Activated T-helper 1 cell treated with anti-CD3 and anti-CD28 coated beads, Interleukin-12 subunit alpha, Interleukin-12 subunit beta, Interleukin-2, Interleukin-4 antibody, amounts not matched to agents 30 ng/mL and 10 ng/mL and 1 ng/mL, durations not matched to agents 14 hours and 24 hours and 36 hours (primary cell): Measurements from ENCODE around the gene ASPM. TPM values are rescaled to one million over a fixed set of nuclear protein-coding genes. Genes with fewer than 3 reads are reported as not detected.

Experiments
- DNase-seq: peaks from one replicate; pipeline ENCODE4 v3.0.0; 2021; ENCODE audit warnings: low spot score
- H3K27ac Mint-ChIP-seq: one replicate; pipeline ENCODE4 v1.8.0; 2021; ENCODE audit warnings: mild to moderate bottlenecking, mixed read lengths
- H3K27me3 Mint-ChIP-seq: one replicate; pipeline ENCODE4 v1.8.0; 2022; ENCODE audit warnings: mild to moderate bottlenecking, moderate library complexity, mixed read lengths; ENCODE audit not compliant: insufficient read depth
- H3K36me3 Mint-ChIP-seq: one replicate; pipeline ENCODE4 v1.8.0; 2021; ENCODE audit warnings: low read depth, mixed read lengths
- H3K4me1 Mint-ChIP-seq: one replicate; pipeline ENCODE4 v1.8.0; 2021; ENCODE audit warnings: low read depth, mixed read lengths
- H3K4me3 Mint-ChIP-seq: one replicate; pipeline ENCODE4 v1.8.0; 2021; ENCODE audit warnings: mild to moderate bottlenecking, moderate library complexity, mixed read lengths
- H3K9me3 Mint-ChIP-seq: one replicate; pipeline ENCODE4 v1.8.0; 2021; ENCODE audit warnings: mixed read lengths
- intact Hi-C: fragments of 100-400 bp; cut with micrococcal nuclease; formaldehyde crosslinking; loops from one replicate; pipeline ENCODE4 v1.15.1; 2024
- total RNA-seq: library from RNA; stranded (reverse); gene quantifications from 2 replicates; pipeline ENCODE4 v1.2.3, GENCODE V29; 2022

The ASPM gene
- total RNA-seq, 1 donor from 2014 or later, result 26.8 TPM

- Mint-ChIP-seq H3K36me3 (peaks cover 36% of the 10 kb centered on the region), H3K9me3 (no peaks in the 10 kb centered on the region), H3K27me3 (no peaks in the 10 kb centered on the region), H3K27ac (no peak overlapping the region), H3K4me1 (peaks cover 58% of the 10 kb centered on the region), H3K4me3 (no peak overlapping the region)
- DNase-seq, result no peak
- intact Hi-C loops, result no loop called here
These were observed 7.3 kb downstream of the ASPM start for GRCh38 chr1:197139169-197139568.

GRCh38 chr1:197137322-197137721, 9.1 kb downstream of the ASPM start:
- intact Hi-C loops, result no loop called here

GRCh38 chr1:197130677-197131304, 15.7 kb downstream of the ASPM start:
- intact Hi-C loops, result loop anchor here (5.0 kb wide), 1 partner anchor 38 kb away; no protein-coding TSS in a partner anchor
- Mint-ChIP-seq H3K4me3 (no peak overlapping the region), H3K36me3 (peaks cover 26% of the 10 kb centered on the region), H3K4me1 (peaks cover 19% of the 10 kb centered on the region), H3K9me3 (no peaks in the 10 kb centered on the region), H3K27me3 (no peaks in the 10 kb centered on the region), H3K27ac (no peak overlapping the region)
- DNase-seq, result no peak

More at GRCh38 chr1:197137322-197137721, 9.1 kb downstream of the ASPM start:
- peaks cover 52% of the 10 kb centered on the region for H3K4me1 Mint-ChIP-seq
- no peaks in the 10 kb centered on the region for H3K27me3 Mint-ChIP-seq
- H3K4me3 Mint-ChIP-seq, result no peak overlapping the region
- H3K27ac Mint-ChIP-seq, result no peak overlapping the region
- no peaks in the 10 kb centered on the region for H3K9me3 Mint-ChIP-seq
- no peak for DNase-seq
- H3K36me3 Mint-ChIP-seq, result peaks cover 31% of the 10 kb centered on the region

- H3K36me3 Mint-ChIP-seq, result peaks cover 31% of the 10 kb centered on the region
- intact Hi-C loops, result loop anchor here (5.0 kb wide), 1 partner anchor 37 kb away; no protein-coding TSS in a partner anchor
- no peaks in the 10 kb centered on the region for H3K27me3 Mint-ChIP-seq
- H3K9me3 Mint-ChIP-seq, result no peaks in the 10 kb centered on the region
- H3K27ac Mint-ChIP-seq, result no peak overlapping the region
- H3K4me3 Mint-ChIP-seq, result no peak overlapping the region
- H3K4me1 Mint-ChIP-seq, result peaks cover 16% of the 10 kb centered on the region
- DNase-seq, result no peak
These were observed 16.8 kb downstream of the ASPM start for GRCh38 chr1:197129698-197130097.

GRCh38 chr1:197127246-197127912, 19.1 kb downstream of the ASPM start:
- no peak for DNase-seq
- Mint-ChIP-seq H3K27ac (no peak overlapping the region), H3K9me3 (no peaks in the 10 kb centered on the region), H3K4me1 (peaks cover 6% of the 10 kb centered on the region), H3K36me3 (peaks cover 28% of the 10 kb centered on the region), H3K27me3 (no peaks in the 10 kb centered on the region), H3K4me3 (no peak overlapping the region)
- intact Hi-C loops, result no loop called here

GRCh38 chr1:197126691-197127090, 19.8 kb downstream of the ASPM start:
- Mint-ChIP-seq H3K9me3 (no peaks in the 10 kb centered on the region), H3K36me3 (peaks cover 35% of the 10 kb centered on the region), H3K27ac (no peak overlapping the region), H3K27me3 (no peaks in the 10 kb centered on the region), H3K4me3 (no peak overlapping the region), H3K4me1 (peaks cover 6% of the 10 kb centered on the region)
- intact Hi-C loops, result no loop called here
- no peak for DNase-seq

GRCh38 chr1:197124376-197124775, 22.1 kb downstream of the ASPM start:
- Mint-ChIP-seq H3K36me3 (peaks cover 35% of the 10 kb centered on the region), H3K27me3 (no peaks in the 10 kb centered on the region), H3K9me3 (no peaks in the 10 kb centered on the region), H3K4me3 (no peak overlapping the region), H3K27ac (no peak overlapping the region), H3K4me1 (peaks cover 8% of the 10 kb centered on the region)
- no peak for DNase-seq
- intact Hi-C loops, result no loop called here

GRCh38 chr1:197116156-197116555, 30.3 kb downstream of the ASPM start:
- Mint-ChIP-seq H3K9me3 (no peaks in the 10 kb centered on the region), H3K36me3 (peaks cover 48% of the 10 kb centered on the region)
- intact Hi-C loops, result no loop called here

GRCh38 chr1:197106869-197107268, 39.6 kb downstream of the ASPM start:
- intact Hi-C loops, result no loop called here
- no peak overlapping the region for H3K27ac Mint-ChIP-seq

More at GRCh38 chr1:197116156-197116555, 30.3 kb downstream of the ASPM start:
- Mint-ChIP-seq H3K27ac (no peak overlapping the region), H3K4me1 (peaks cover 5% of the 10 kb centered on the region), H3K4me3 (no peak overlapping the region), H3K27me3 (no peaks in the 10 kb centered on the region)
- DNase-seq, result no peak

GRCh38 chr1:197103300-197103699, 43.2 kb downstream of the ASPM start:
- intact Hi-C loops, result loop anchor here (2.0 kb wide), 1 partner anchor 14 kb away; no protein-coding TSS in a partner anchor
- no peak for DNase-seq
- Mint-ChIP-seq H3K4me1 (peaks cover 29% of the 10 kb centered on the region), H3K9me3 (no peaks in the 10 kb centered on the region), H3K27me3 (no peaks in the 10 kb centered on the region), H3K27ac (no peak overlapping the region), H3K36me3 (peaks cover 42% of the 10 kb centered on the region), H3K4me3 (no peak overlapping the region)

More at GRCh38 chr1:197106869-197107268, 39.6 kb downstream of the ASPM start:
- Mint-ChIP-seq H3K9me3 (peaks cover 6% of the 10 kb centered on the region), H3K4me3 (no peak overlapping the region), H3K36me3 (peaks cover 56% of the 10 kb centered on the region), H3K27me3 (no peaks in the 10 kb centered on the region), H3K4me1 (peaks cover 22% of the 10 kb centered on the region)
- DNase-seq, result no peak

GRCh38 chr1:197101978-197102377, 44.5 kb downstream of the ASPM start:
- intact Hi-C loops, result loop anchor here (1.0 to 2.0 kb wide), 2 partner anchors 10 to 13 kb away; no protein-coding TSS in a partner anchor
- Mint-ChIP-seq H3K27me3 (no peaks in the 10 kb centered on the region), H3K4me1 (peaks cover 29% of the 10 kb centered on the region), H3K4me3 (no peak overlapping the region), H3K9me3 (no peaks in the 10 kb centered on the region), H3K36me3 (peaks cover 37% of the 10 kb centered on the region), H3K27ac (no peak overlapping the region)
- no peak for DNase-seq

- intact Hi-C loops, result loop anchor here (1.0 kb wide), 1 partner anchor 8 kb away; no protein-coding TSS in a partner anchor
- H3K9me3 Mint-ChIP-seq, result no peaks in the 10 kb centered on the region
- DNase-seq, result no peak
- peaks cover 37% of the 10 kb centered on the region for H3K36me3 Mint-ChIP-seq
- H3K27me3 Mint-ChIP-seq, result no peaks in the 10 kb centered on the region
- peaks cover 30% of the 10 kb centered on the region for H3K4me1 Mint-ChIP-seq
- no peak overlapping the region for H3K27ac Mint-ChIP-seq
- peak overlapping the region; percentile 38 for H3K4me3 Mint-ChIP-seq
These were observed 45.8 kb downstream of the ASPM start for GRCh38 chr1:197100677-197101076.

- Mint-ChIP-seq H3K4me1 (peaks cover 30% of the 10 kb centered on the region), H3K27ac (no peak overlapping the region), H3K4me3 (no peak overlapping the region), H3K9me3 (no peaks in the 10 kb centered on the region), H3K27me3 (no peaks in the 10 kb centered on the region), H3K36me3 (peaks cover 38% of the 10 kb centered on the region)
- intact Hi-C loops, result no loop called here
- DNase-seq, result no peak
These were observed 47.0 kb downstream of the ASPM start for GRCh38 chr1:197099444-197099843.
